Endodermal cell (in vitro differentiated cells): Measurements from ENCODE around the gene ZNF324B. TPM values are rescaled to one million over a fixed set of nuclear protein-coding genes. Genes with fewer than 3 reads are reported as not detected.

Source experiments
- DNase-seq: peaks from one replicate; pipeline ENCODE4 v3.0.0-alpha.2; 2017
- H3K27ac ChIP-seq: 2 replicates; pipeline ENCODE4 v1.5.1; 2013; ENCODE audit warnings: mild to moderate bottlenecking, low read depth, low read length, moderate library complexity
- H3K27me3 ChIP-seq: 2 replicates; pipeline ENCODE4 v1.6.1; 2013; ENCODE audit warnings: mild to moderate bottlenecking, low read length, moderate library complexity; ENCODE audit not compliant: insufficient read depth, control insufficient read depth, poor library complexity, severe bottlenecking
- H3K36me3 ChIP-seq: 2 replicates; pipeline ENCODE4 v1.7.0; 2013; ENCODE audit warnings: mild to moderate bottlenecking, low read length, moderate library complexity; ENCODE audit not compliant: control insufficient read depth, insufficient read depth
- H3K4me1 ChIP-seq: one replicate; pipeline ENCODE4 v1.7.0; 2013; ENCODE audit warnings: low read length; ENCODE audit not compliant: control insufficient read depth, insufficient read depth
- H3K4me3 ChIP-seq: 2 replicates; pipeline ENCODE4 v1.5.1; 2013; ENCODE audit warnings: mild to moderate bottlenecking, low read length, moderate library complexity
- H3K9ac ChIP-seq: 2 replicates; pipeline ENCODE4 v1.6.1; 2013; ENCODE audit warnings: mild to moderate bottlenecking, low read length, moderate library complexity; ENCODE audit not compliant: poor library complexity, severe bottlenecking; ENCODE audit errors: extremely low read depth
- H3K9me3 ChIP-seq: 2 replicates; pipeline ENCODE4 v1.6.1; 2013; ENCODE audit warnings: mild to moderate bottlenecking, low read length, moderate library complexity; ENCODE audit not compliant: control insufficient read depth
- H3K27ac Mint-ChIP-seq: 2 replicates; pipeline ENCODE4 v1.8.0; 2020; ENCODE audit warnings: mixed read lengths
- H3K27me3 Mint-ChIP-seq: 2 replicates; pipeline ENCODE4 v1.8.0; 2021; ENCODE audit warnings: mild to moderate bottlenecking, mixed read lengths; ENCODE audit not compliant: insufficient read depth
- H3K36me3 Mint-ChIP-seq: 2 replicates; pipeline ENCODE4 v1.8.0; 2020; ENCODE audit warnings: low read depth, mixed read lengths
- H3K4me1 Mint-ChIP-seq: 2 replicates; pipeline ENCODE4 v1.8.0; 2020; ENCODE audit warnings: mixed read lengths
- H3K4me3 Mint-ChIP-seq: 2 replicates; pipeline ENCODE4 v1.8.0; 2020; ENCODE audit warnings: mild to moderate bottlenecking, moderate library complexity, mixed read lengths
- H3K9me3 Mint-ChIP-seq: 2 replicates; pipeline ENCODE4 v1.8.0; 2020; ENCODE audit warnings: mild to moderate bottlenecking, mixed read lengths
- CTCF ChIP-seq: fragments of 200-600 bp; sonication (generic); conservative IDR thresholded peaks from 2 replicates; pipeline ENCODE4 v1.5.0; 2021; ENCODE audit warnings: antibody characterized with exemption, mild to moderate bottlenecking
- WGBS, 2 experiments: methylation state at CpG; one replicate each; pipeline versions ENCODE4 v1.1.5 to v1.1.7; 2013; ENCODE audit warnings: missing lambda C conversion rate in 2 of 2, mixed read lengths in 1 of 2; ENCODE audit not compliant: insufficient coverage in 1 of 2, insufficient read length in 1 of 2; 5-methylcytosine and 5-hydroxymethylcytosine counted together
- total RNA-seq, 2 donors: library from RNA; stranded (reverse); fragmentation: NEBNext Ultra II Directional in 1 of 2; extraction: Animal tissue kit (Norgen Biotek cat#: 25700) in 1 of 2; gene quantifications; 2 replicates in 1 of 2; 3 replicates in 1 of 2; pipeline ENCODE4 v1.2.1, GENCODE V29; 2021

Gene ZNF324B
- total RNA-seq, 2 donors from 2014 or later, result 5.4 to 6.0 TPM

- 31 to 40% methylated on average over 19 to 27 of the region's 27 CpGs for WGBS, 2 experiments
- H3K9me3 ChIP-seq, result no peaks in the 10 kb centered on the region
- no peaks in the 10 kb centered on the region for H3K27me3 ChIP-seq
- DNase-seq, result no peak
- no peak for TF ChIP-seq CTCF
- peaks cover 11% of the 10 kb centered on the region for H3K4me1 ChIP-seq
- H3K4me3 Mint-ChIP-seq, result peak overlapping the region; percentile 81
- peak overlapping the region; percentile 46 for H3K9ac ChIP-seq
- H3K4me3 ChIP-seq, result peak overlapping the region; percentile 91
- H3K36me3 Mint-ChIP-seq, result peaks cover 21% of the 10 kb centered on the region
- peaks cover 21% of the 10 kb centered on the region for H3K36me3 ChIP-seq
- no peaks in the 10 kb centered on the region for H3K9me3 Mint-ChIP-seq
- H3K4me1 Mint-ChIP-seq, result peaks cover 11% of the 10 kb centered on the region
- H3K27ac Mint-ChIP-seq, result peak overlapping the region; percentile 97
- H3K27ac ChIP-seq, result peak overlapping the region; percentile 80
- peaks cover 5% of the 10 kb centered on the region for H3K27me3 Mint-ChIP-seq
These were observed 23.7 kb downstream of the ZNF324B start for GRCh38 chr19:58474997-58475713.

- 0 to 1% methylated on average over 47 to 64 of the region's 64 CpGs for WGBS, 2 experiments
- Histone ChIP-seq H3K4me1 (peaks cover 11% of the 10 kb centered on the region), H3K9ac (peak within 1 kb of the TSS; percentile 46), H3K27me3 (no peaks in the 10 kb centered on the region), H3K4me3 (peak within 1 kb of the TSS; percentile 91), H3K36me3 (peaks cover 21% of the 10 kb centered on the region), H3K9me3 (no peaks in the 10 kb centered on the region), H3K27ac (peak within 1 kb of the TSS; percentile 80)
- DNase-seq, result peak; percentile 98
- Mint-ChIP-seq H3K4me3 (peak within 1 kb of the TSS; percentile 81), H3K4me1 (peaks cover 11% of the 10 kb centered on the region), H3K9me3 (no peaks in the 10 kb centered on the region), H3K36me3 (peaks cover 16% of the 10 kb centered on the region), H3K27me3 (peaks cover 5% of the 10 kb centered on the region), H3K27ac (peak within 1 kb of the TSS; percentile 97)
- no peak for TF ChIP-seq CTCF
These were observed 24.5 kb downstream of the ZNF324B start, which contains the start of gene ZNF446 for GRCh38 chr19:58475714-58476497. TSS of gene ZNF446 (plus strand) at chr19:58476352. CDS start at chr19:58477219, 867 bp downstream.

- H3K27me3 Mint-ChIP-seq, result peaks cover 5% of the 10 kb centered on the region
- DNase-seq, result no peak
- no peaks in the 10 kb centered on the region for H3K9me3 ChIP-seq
- H3K4me1 Mint-ChIP-seq, result peaks cover 11% of the 10 kb centered on the region
- peaks cover 21% of the 10 kb centered on the region for H3K36me3 ChIP-seq
- H3K4me1 ChIP-seq, result peaks cover 11% of the 10 kb centered on the region
- H3K36me3 Mint-ChIP-seq, result peaks cover 16% of the 10 kb centered on the region
- H3K27ac Mint-ChIP-seq, result peak overlapping the region; percentile 77
- H3K9me3 Mint-ChIP-seq, result no peaks in the 10 kb centered on the region
- H3K27me3 ChIP-seq, result no peaks in the 10 kb centered on the region
- H3K9ac ChIP-seq, result peak overlapping the region; percentile 46
- H3K27ac ChIP-seq, result peak overlapping the region; percentile 80
- no peak for TF ChIP-seq CTCF
- H3K4me3 ChIP-seq, result peak overlapping the region; percentile 91
- 11 to 20% methylated on average over 11 to 27 of the region's 27 CpGs for WGBS, 2 experiments
- H3K4me3 Mint-ChIP-seq, result peak overlapping the region; percentile 81
These were observed 25.1 kb downstream of the ZNF324B start for GRCh38 chr19:58476498-58477015.
